NCI-H2081 treated with DMSO at 0.1 percent for 48 hours (cell line): Measurements from ENCODE around the gene MYPN.
"Not testable (repeated sequence)": the region's sequence is repeated elsewhere in the genome, so short reads cannot be mapped to it uniquely, and the experiment has no call there.

Experiments used
- DNase-seq: peaks from one replicate; lab custom pipeline; 2025; lab: John Stamatoyannopoulos, UW

MYPN gene

GRCh38 chr10:68172324-68172723 lies 63.0 kb downstream of the MYPN start:
- DNase-seq, result no peak

DNA sequence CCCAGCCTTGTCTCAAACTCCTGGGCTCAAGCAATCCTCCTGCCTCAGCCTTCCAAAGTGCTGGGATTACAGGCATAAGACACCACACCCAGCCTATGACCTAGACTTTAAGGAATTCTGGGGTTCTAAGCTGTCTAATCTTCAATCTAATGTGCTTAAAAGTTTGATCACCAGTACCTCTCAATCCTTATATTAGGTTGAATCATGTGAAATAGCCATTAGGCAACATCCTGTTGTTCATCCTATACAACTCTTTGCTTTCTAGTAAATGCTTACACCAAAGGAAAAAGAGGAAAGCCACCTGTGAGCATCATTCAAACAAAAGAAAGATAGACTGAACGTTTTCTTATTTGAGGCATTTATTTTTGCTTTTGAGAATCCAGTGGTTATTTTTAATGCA lies 66.7 kb downstream of the MYPN start:
- DNase-seq, result no peak

GRCh38 chr10:68176797-68177196 lies 67.5 kb downstream of the MYPN start:
- DNase-seq, result no peak

DNA sequence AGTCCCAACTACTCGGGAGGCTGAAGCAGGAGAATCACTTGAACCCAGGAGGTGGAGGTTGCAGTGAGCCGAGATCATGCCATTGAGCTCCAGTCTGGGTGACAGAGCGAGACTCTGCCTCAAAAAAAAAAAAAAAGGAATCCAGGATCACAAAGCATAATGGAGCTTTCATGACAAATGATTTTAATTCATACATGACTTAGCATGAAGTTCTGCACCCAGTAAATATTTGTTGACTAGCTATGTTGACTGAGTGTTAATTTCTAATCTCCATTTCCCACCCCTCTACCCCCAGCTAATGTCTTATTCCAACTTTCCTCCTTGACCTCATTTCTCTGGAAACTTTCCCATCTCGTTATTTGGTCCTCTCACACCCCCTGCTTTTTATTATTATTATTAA lies 69.3 kb downstream of the MYPN start:
- DNase-seq, result no peak

- no peak for DNase-seq
These were observed 69.7 kb downstream of the MYPN start for GRCh38 chr10:68179016-68179415.

DNA sequence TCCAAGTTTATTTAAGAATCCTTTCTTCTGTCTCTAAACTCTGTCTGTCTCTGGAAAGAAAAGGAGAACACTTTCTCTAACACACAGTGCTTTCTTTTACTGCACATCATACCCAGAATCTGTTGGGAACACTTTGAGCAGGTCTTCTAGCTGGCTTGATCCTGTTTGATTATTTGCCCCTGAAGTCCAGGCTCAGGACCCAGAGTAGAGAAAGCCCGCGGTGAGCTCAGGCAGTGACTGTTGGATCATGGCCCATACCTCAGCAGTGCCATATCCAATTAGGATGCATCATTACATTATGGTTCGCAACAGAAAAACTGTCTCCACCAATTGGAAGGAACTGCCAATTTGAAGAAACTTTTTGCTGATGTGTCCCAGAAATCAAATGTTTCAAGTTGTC lies 71.2 kb downstream of the MYPN start:
- no peak for DNase-seq

- no peak for DNase-seq
These were observed 75.3 kb downstream of the MYPN start for GRCh38 chr10:68184546-68184945.

- no peak for DNase-seq
These were observed 75.8 kb downstream of the MYPN start for GRCh38 chr10:68185085-68185484.

DNA sequence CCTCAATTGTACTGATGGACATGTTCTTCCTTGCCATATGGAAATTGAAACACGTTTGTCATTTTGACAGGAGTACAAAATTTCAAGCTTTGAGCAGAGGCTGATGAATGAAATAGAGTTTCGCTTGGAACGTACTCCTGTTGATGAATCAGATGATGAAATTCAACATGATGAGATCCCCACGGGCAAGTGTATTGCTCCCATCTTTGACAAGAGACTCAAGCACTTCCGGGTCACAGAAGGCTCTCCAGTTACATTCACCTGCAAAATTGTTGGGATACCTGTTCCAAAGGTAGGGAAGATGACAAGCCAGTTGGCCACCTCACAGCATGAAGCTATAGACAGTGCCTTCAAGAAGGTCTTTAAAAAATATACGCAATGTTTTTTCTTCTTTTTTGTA lies 79.5 kb downstream of the MYPN start:
- DNase-seq, result no peak

- no peak for DNase-seq
These were observed 82.8 kb downstream of the MYPN start for GRCh38 chr10:68192113-68192512.

DNA sequence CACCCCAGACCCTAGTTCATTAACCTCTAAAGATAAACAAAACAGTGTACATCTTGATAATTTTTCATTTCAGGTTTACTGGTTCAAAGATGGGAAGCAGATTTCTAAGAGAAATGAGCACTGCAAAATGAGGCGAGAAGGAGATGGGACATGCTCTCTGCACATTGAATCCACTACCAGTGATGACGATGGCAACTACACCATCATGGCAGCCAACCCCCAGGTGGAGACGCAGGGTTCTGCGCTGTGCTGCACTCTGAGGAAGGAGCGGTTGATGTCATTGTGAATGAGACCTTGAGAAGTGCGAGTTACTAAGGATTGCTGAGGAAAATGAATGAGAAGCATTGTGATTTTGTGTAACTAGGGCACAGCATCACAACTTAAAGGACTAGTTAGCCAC lies 85.0 kb downstream of the MYPN start:
- no peak for DNase-seq

DNA sequence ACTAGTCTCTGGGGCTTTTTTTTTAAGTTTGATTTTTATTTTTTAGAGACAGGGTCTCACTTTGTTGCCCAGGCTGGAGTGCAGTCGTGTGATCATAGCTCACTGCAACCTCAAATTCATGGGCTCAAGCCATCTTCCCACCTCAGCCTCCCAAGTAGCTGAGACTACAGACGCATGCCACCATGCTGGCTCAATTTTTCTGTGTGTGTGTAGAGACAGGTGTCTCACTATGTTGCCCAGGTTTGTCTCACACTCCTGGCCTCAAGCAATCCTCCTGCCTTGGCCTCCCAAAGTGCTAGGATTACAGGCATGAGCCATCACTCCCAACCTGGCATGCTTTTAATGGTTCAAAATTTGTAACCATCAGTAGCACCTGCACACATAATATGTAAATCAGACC lies 86.5 kb downstream of the MYPN start:
- DNase-seq, result not testable (repeated sequence)

- DNase-seq, result no peak
These were observed 87.4 kb downstream of the MYPN start for GRCh38 chr10:68196701-68197100.

- no peak for DNase-seq
These were observed 93.7 kb downstream of the MYPN start for GRCh38 chr10:68202960-68203353.

DNA sequence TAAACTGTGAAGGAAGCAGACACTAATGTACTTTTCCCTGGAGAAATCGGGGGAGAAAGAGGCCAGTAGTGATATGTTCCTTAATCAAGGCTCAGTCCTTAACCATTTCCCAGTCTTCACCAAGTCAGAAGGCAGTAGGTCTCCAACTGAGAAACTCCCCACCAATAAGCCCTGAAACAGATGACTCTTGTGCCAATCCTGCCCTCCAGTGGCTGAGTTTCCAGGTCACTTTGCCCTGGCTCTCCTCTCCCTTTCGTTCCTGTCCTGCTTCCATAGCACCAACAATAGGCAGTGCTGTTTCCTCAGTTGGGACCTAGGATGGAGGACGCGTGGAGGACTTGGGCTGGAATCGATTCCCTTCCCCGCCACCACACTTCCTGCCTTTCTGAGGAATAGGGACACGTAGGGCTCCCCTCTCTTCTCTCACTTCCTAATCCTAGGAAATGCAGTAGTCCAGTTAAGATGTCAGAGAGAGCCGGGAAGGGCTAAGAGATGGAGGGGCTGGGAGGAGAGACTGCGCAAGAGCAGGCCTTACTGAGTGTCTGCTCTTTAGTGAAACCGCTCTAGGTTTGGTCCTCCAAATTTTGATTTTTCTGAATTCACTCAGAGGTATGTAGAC lies 99.2 kb downstream of the MYPN start:
- peak; percentile 0 for DNase-seq

GRCh38 chr10:68211669-68212068 lies 102.4 kb downstream of the MYPN start:
- no peak for DNase-seq

- no peak for DNase-seq
These were observed 103.5 kb downstream of the MYPN start for GRCh38 chr10:68212721-68213352.

DNA sequence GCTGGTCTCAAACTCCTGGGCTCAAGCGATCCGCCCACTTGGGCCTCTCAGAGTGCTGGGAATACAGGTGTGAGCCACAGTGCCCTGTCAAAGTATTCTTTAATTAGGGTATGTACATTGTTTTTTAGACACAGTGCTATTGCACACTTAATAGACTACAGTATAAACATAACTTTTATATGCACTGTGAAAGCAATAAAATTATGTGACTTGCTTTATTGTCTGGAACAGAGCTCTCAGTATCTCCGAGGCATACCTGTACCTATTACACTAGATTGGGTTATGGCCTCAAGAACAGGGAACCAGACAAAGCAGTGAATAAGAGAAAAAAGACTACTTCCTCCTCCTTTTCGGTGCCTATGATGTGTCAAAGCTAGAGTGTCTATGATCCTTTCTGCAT lies 109.5 kb downstream of the MYPN start:
- DNase-seq, result no peak

DNA sequence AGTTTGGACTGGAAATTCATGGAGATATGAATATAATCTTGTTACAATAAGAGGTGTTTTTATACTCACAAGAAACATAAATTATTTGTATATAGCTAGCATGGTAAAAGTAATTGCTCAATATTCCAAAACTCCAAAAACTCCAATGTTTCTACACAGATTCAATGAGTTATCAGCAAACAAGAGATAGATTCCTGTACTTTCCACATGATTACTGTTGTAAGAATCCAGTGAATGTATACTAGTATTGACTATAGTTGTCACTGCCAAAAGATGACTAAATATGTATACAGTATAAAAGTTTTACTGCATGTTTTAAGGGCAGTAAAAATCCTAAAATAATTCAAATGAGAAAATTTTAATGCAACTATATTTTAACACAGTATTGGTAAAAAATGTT lies 111.9 kb downstream of the MYPN start:
- DNase-seq, result no peak

DNA sequence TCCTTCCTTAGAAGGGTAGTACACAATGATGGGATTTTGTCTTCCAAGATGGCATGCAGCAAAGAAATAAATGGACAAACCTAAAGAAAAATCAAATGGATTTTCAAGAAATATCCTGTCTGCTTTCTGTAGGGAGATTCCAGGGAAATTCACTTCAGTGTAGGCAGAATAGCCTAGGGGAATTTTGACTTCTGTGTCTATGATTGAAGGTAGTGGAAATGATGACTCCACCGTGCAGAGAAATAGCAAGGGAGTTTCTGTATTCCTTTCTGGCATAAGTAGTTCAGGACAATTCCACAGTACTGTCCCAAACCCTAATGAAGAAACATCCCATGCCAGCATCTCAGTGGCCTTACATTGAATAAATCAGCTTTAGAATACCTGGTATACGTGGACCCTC lies 113.1 kb downstream of the MYPN start:
- DNase-seq, result no peak

GRCh38 chr10:68223535-68224165 lies 114.4 kb downstream of the MYPN start:
- no peak for DNase-seq

DNA sequence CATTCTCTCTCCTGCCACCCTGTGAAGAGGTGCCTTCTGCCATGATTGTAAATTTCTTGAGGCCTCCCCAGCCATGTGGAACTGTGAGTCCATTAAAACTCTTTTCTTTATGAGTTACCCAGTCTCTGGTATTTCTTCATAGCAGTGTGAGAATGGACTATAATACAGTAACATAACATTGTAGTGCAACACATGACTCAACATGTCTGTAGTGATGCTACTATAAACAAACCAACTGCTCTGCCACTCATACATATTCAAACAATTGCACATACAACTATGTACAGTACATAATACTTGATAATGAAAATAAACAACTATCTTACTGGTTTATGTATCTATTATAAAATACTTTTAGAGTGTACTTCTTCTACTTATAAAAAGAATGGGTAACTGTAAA lies 115.5 kb downstream of the MYPN start:
- DNase-seq, result no peak

DNA sequence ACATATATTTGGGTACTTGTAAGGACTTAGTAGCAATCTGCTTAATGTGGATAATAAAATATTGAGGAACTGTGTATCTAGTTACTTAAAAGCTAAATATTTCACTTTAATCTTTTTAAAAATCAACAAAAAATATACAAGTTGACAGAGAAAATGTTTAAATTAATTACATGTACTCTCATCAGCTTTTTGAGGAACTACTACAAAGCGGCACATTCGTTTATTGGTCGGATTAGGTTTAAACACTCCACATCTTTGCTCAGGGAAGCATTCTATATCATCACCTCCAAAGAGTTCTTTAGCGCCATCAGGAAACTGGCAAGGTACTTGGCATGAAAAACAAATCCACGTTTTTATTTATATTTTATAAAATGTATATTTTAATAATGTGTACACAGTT lies 121.0 kb downstream of the MYPN start:
- no peak for DNase-seq
